T-cell (primary cell): Measurements from ENCODE around the gene SMIM26. TPM values are rescaled to one million over a fixed set of nuclear protein-coding genes. Genes with fewer than 3 reads are reported as not detected.

Experiments used
- ATAC-seq, 4 experiments: fragments of 200-7000 bp in 3 of 4; fragments of 150-1000 bp in 1 of 4; cut with Tn5 transposase; replicated peaks in 1 of 4; 1 replicate in 3 of 4; 2 replicates in 1 of 4; pipeline ENCODE4 v1.10.0; 2021; ENCODE audit warnings: moderate library complexity in 3 of 4, mild to moderate bottlenecking in 2 of 4, moderate number of reproducible peaks in 1 of 4
- CTCF ChIA-PET, 2 donors: fragments of 300-600 bp; sonication (Branson Sonifier 250); formaldehyde crosslinking; loops; one replicate each; lab custom pipeline; 2022; ENCODE audit warnings: antibody characterized with exemption in 2 of 2; lab: Charles Lee
- POLR2A ChIA-PET, 2 donors: fragments of 300-600 bp; sonication (Branson Sonifier 250); formaldehyde crosslinking; loops; one replicate each; lab custom pipeline; 2022; ENCODE audit warnings: antibody characterized with exemption in 2 of 2; lab: Charles Lee
- DNase-seq, 35 experiments: peaks; one replicate each; pipeline versions ENCODE4 v3.0.0 to v3.0.0-alpha.2; 2013 to 2023
- H3K27ac ChIP-seq: one replicate; pipeline ENCODE4 v1.5.1; 2013; ENCODE audit warnings: low read length
- H3K27me3 ChIP-seq, 2 experiments: replicated peaks in 1 of 2; 1 replicate in 1 of 2; 2 replicates in 1 of 2; pipeline versions ENCODE4 v1.6.1 to v1.7.0; 2013; ENCODE audit warnings: low read length in 1 of 2, mixed read lengths in 1 of 2; ENCODE audit not compliant: control insufficient read depth in 2 of 2, insufficient read depth in 2 of 2; ENCODE audit errors: extremely low read depth in 1 of 2
- H3K36me3 ChIP-seq, 2 donors: 1 replicate in 1 of 2; 2 replicates in 1 of 2; pipeline versions ENCODE4 v1.6.1 to v1.7.0; 2013; ENCODE audit warnings: low read length in 1 of 2; ENCODE audit not compliant: control insufficient read depth in 2 of 2, insufficient read depth in 1 of 2; ENCODE audit errors: extremely low read depth in 1 of 2
- H3K4me1 ChIP-seq, 2 experiments: 1 replicate in 1 of 2; 2 replicates in 1 of 2; pipeline versions ENCODE4 v1.6.1 to v1.7.0; 2013; ENCODE audit warnings: low read length in 2 of 2, mixed read lengths in 1 of 2; ENCODE audit not compliant: insufficient read depth in 2 of 2, control insufficient read depth in 1 of 2; ENCODE audit errors: extremely low read depth in 1 of 2
- H3K4me3 ChIP-seq, 2 donors: 1 replicate in 1 of 2; 2 replicates in 1 of 2; pipeline versions ENCODE4 v1.5.1 to v1.7.0; 2013; ENCODE audit warnings: mild to moderate bottlenecking in 2 of 2, low read length in 1 of 2, moderate library complexity in 1 of 2; ENCODE audit not compliant: control insufficient read depth in 1 of 2; ENCODE audit errors: extremely low read depth in 1 of 2
- H3K9me3 ChIP-seq: 2 replicates; pipeline ENCODE4 v1.7.0; 2013
- H3K27ac Mint-ChIP-seq, 2 donors: one replicate each; pipeline ENCODE4 v1.8.0; 2020 to 2021; ENCODE audit warnings: mild to moderate bottlenecking in 2 of 2, mixed read lengths in 2 of 2
- H3K27me3 Mint-ChIP-seq, 2 donors: one replicate each; pipeline ENCODE4 v1.8.0; 2021 to 2022; ENCODE audit warnings: mixed read lengths in 2 of 2
- H3K36me3 Mint-ChIP-seq: one replicate; pipeline ENCODE4 v1.8.0; 2021; ENCODE audit warnings: mixed read lengths
- H3K4me1 Mint-ChIP-seq, 3 donors: one replicate each; pipeline ENCODE4 v1.8.0; 2020 to 2022; ENCODE audit warnings: mixed read lengths in 3 of 3, mild to moderate bottlenecking in 1 of 3
- H3K4me3 Mint-ChIP-seq, 3 donors: one replicate each; pipeline ENCODE4 v1.8.0; 2020 to 2022; ENCODE audit warnings: mild to moderate bottlenecking in 3 of 3, mixed read lengths in 3 of 3, moderate library complexity in 3 of 3
- H3K9me3 Mint-ChIP-seq, 3 donors: one replicate each; pipeline ENCODE4 v1.8.0; 2020 to 2022; ENCODE audit warnings: mixed read lengths in 3 of 3
- WGBS: methylation state at CpG from one replicate; pipeline ENCODE4 v1.1.5; 2013; ENCODE audit warnings: missing lambda C conversion rate; ENCODE audit not compliant: insufficient coverage; 5-methylcytosine and 5-hydroxymethylcytosine counted together
- total RNA-seq, 35 experiments: library from RNA in 6 of 35; stranded (reverse) in 6 of 35; fragments of 120-200 nt in 1 of 35; gene quantifications; one replicate each; pipeline versions ENCODE4 v1.2.1 to v1.2.4 and lab custom pipeline; 2013 to 2026

The SMIM26 gene
- total RNA-seq, 5 donors from 2014 or later (not counting 1 experiment from before 2014, with no cell fraction given), result 54.9 to 67.9 (median 63.4) TPM

GRCh38 chr20:18541741-18542140 lies 25.5 kb upstream of the SMIM26 start:
- CTCF ChIA-PET, result no interaction called here
- Mint-ChIP-seq H3K36me3 (peaks cover 68% of the 10 kb centered on the region), H3K27ac (no peak overlapping the region)

GRCh38 chr20:18543216-18543615 lies 24.0 kb upstream of the SMIM26 start:
- H3K27ac Mint-ChIP-seq, result no peak overlapping the region
- peaks cover 65% of the 10 kb centered on the region for H3K36me3 Mint-ChIP-seq
- no peak overlapping the region for H3K4me3 Mint-ChIP-seq
- 92% methylated on average over 2 of the region's 4 CpGs for WGBS
- Histone ChIP-seq H3K36me3 (peaks cover 10 to 63% of the 10 kb centered on the region in 2 donors), H3K4me3 (no peak overlapping the region), H3K9me3 (no peaks in the 10 kb centered on the region), H3K27me3 (no peaks in the 10 kb centered on the region), H3K27ac (no peak overlapping the region), H3K4me1 (no peaks in the 10 kb centered on the region)
- no peaks in the 10 kb centered on the region for H3K4me1 Mint-ChIP-seq
- no peaks in the 10 kb centered on the region for H3K27me3 Mint-ChIP-seq
- POLR2A ChIA-PET, result no interaction called here
- ATAC-seq, result no peak
- CTCF ChIA-PET, result no interaction called here
- no peaks in the 10 kb centered on the region for H3K9me3 Mint-ChIP-seq
- no peak for DNase-seq

More at GRCh38 chr20:18541741-18542140, 25.5 kb upstream of the SMIM26 start:
- H3K4me1 ChIP-seq, result no peaks in the 10 kb centered on the region
- Mint-ChIP-seq H3K4me1 (no peaks in the 10 kb centered on the region), H3K9me3 (no peaks in the 10 kb centered on the region), H3K27me3 (no peaks in the 10 kb centered on the region), H3K4me3 (no peak overlapping the region)
- peaks cover 6 to 59% of the 10 kb centered on the region in 2 donors for H3K36me3 ChIP-seq
- H3K4me3 ChIP-seq, result no peak overlapping the region
- no peaks in the 10 kb centered on the region for H3K9me3 ChIP-seq
- H3K27me3 ChIP-seq, result no peaks in the 10 kb centered on the region
- ATAC-seq (no peak), DNase-seq (no peak)
- WGBS, result 89% methylated on average over 1 of the region's 5 CpGs
- POLR2A ChIA-PET, result no interaction called here
- no peak overlapping the region for H3K27ac ChIP-seq

DNA sequence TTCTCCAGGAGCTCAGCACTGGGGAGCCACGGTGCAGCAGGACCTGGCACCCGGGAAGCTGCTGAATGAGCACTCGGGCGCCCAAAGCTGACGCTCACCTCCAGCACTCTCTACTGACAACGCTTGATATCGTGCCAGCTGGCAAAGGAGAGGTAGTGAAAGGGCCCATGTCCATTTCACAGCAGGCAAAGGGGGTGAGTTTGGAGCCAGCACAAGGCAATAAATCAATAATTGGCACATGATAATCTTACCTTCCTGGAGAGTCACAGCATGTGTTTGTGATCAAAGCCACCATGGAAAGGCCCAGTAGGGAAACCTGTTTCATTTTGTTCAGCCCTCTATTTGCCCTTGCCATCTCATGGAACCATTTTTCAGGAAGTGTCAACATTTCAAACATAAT lies 23.3 kb upstream of the SMIM26 start:
- H3K9me3 ChIP-seq, result no peaks in the 10 kb centered on the region
- peaks cover 10 to 66% of the 10 kb centered on the region in 2 donors for H3K36me3 ChIP-seq
- no peak for DNase-seq
- Mint-ChIP-seq H3K27me3 (no peaks in the 10 kb centered on the region), H3K36me3 (peaks cover 69% of the 10 kb centered on the region), H3K4me3 (no peak overlapping the region), H3K4me1 (no peaks in the 10 kb centered on the region), H3K27ac (no peak overlapping the region), H3K9me3 (no peaks in the 10 kb centered on the region)
- 100% methylated on average over 5 of the region's 7 CpGs for WGBS
- ChIA-PET POLR2A (no interaction called here), CTCF (no interaction called here)
- no peak for ATAC-seq
- H3K4me3 ChIP-seq, result no peak overlapping the region
- H3K27me3 ChIP-seq, result no peaks in the 10 kb centered on the region
- no peaks in the 10 kb centered on the region for H3K4me1 ChIP-seq
- H3K27ac ChIP-seq, result no peak overlapping the region

GRCh38 chr20:18545566-18545965 lies 21.7 kb upstream of the SMIM26 start:
- H3K27ac Mint-ChIP-seq, result no peak overlapping the region
- peaks cover 64% of the 10 kb centered on the region for H3K36me3 Mint-ChIP-seq
- POLR2A ChIA-PET, result no interaction called here

GRCh38 chr20:18548465-18548864 lies 18.8 kb upstream of the SMIM26 start:
- Mint-ChIP-seq H3K27me3 (no peaks in the 10 kb centered on the region), H3K27ac (no peak overlapping the region), H3K9me3 (no peaks in the 10 kb centered on the region), H3K36me3 (peaks cover 56% of the 10 kb centered on the region), H3K4me1 (no peaks in the 10 kb centered on the region), H3K4me3 (no peak overlapping the region)
- ChIA-PET CTCF (interaction anchor here in 1 of 2 donors (0.6 kb wide), 1 partner anchor 77 kb away, joined by 3 read pairs; no protein-coding TSS in a partner anchor), POLR2A (no interaction called here)
- Histone ChIP-seq H3K4me3 (no peak overlapping the region), H3K9me3 (no peaks in the 10 kb centered on the region), H3K27me3 (no peaks in the 10 kb centered on the region), H3K36me3 (peaks cover 15 to 60% of the 10 kb centered on the region in 2 donors), H3K4me1 (no peaks in the 10 kb centered on the region), H3K27ac (no peak overlapping the region)
- ATAC-seq (no peak), DNase-seq (no peak)
- 90% methylated on average over 2 of the region's 3 CpGs for WGBS

More at GRCh38 chr20:18545566-18545965, 21.7 kb upstream of the SMIM26 start:
- CTCF ChIA-PET, result no interaction called here
- ATAC-seq (no peak), DNase-seq (no peak)
- Mint-ChIP-seq H3K4me3 (no peak overlapping the region), H3K4me1 (no peaks in the 10 kb centered on the region), H3K27me3 (no peaks in the 10 kb centered on the region), H3K9me3 (no peaks in the 10 kb centered on the region)
- H3K9me3 ChIP-seq, result no peaks in the 10 kb centered on the region
- H3K27me3 ChIP-seq, result no peaks in the 10 kb centered on the region
- no peak overlapping the region for H3K4me3 ChIP-seq
- H3K27ac ChIP-seq, result no peak overlapping the region
- H3K36me3 ChIP-seq, result peaks cover 10 to 69% of the 10 kb centered on the region in 2 donors
- 80% methylated on average over 1 of the region's 1 CpG for WGBS
- H3K4me1 ChIP-seq, result no peaks in the 10 kb centered on the region

DNA sequence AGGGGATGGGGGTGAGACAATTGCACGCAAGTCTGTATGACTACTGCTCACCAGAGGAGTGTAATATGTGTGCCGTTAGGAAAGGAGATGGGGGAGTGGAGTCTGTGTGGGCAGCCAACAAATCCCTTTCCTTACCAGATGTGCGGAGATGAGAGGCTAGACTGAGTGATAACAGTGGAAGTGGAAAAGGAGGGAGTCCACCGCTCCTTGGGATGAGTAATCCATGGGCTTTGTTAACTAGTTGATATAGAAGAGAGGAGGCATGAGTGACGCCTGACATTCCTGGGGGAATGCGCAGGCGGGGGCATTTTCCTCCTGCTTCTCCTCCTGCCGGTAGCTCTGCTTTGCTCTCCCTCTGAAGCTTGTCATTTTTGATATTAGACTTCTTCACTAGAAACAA lies 13.5 kb upstream of the SMIM26 start:
- WGBS, result 100% methylated on average over 1 of the region's 8 CpGs
- no peaks in the 10 kb centered on the region for H3K27me3 ChIP-seq
- no peaks in the 10 kb centered on the region for H3K9me3 Mint-ChIP-seq
- ATAC-seq (no peak), DNase-seq (no peak)
- no peaks in the 10 kb centered on the region for H3K9me3 ChIP-seq
- CTCF ChIA-PET, result no interaction called here
- H3K4me1 Mint-ChIP-seq, result no peaks in the 10 kb centered on the region
- no peaks in the 10 kb centered on the region for H3K27me3 Mint-ChIP-seq
- H3K4me3 ChIP-seq, result no peak overlapping the region
- H3K36me3 Mint-ChIP-seq, result peaks cover 54% of the 10 kb centered on the region
- H3K36me3 ChIP-seq, result peaks cover 11 to 50% of the 10 kb centered on the region in 2 donors
- no peaks in the 10 kb centered on the region for H3K4me1 ChIP-seq
- H3K4me3 Mint-ChIP-seq, result no peak overlapping the region
- POLR2A ChIA-PET, result no interaction called here
- H3K27ac Mint-ChIP-seq, result no peak overlapping the region
- H3K27ac ChIP-seq, result no peak overlapping the region
